ENCODE results near the gene SOX30.

GRCh38 chr5:157603333-157604190 lies 48.7 kb downstream of the SOX30 start:
- no peak for TF ChIP-seq CTCF (IDR thresholded peaks at IDR 0.05)
- no peak for TF ChIP-seq EZH2 (IDR thresholded peaks at IDR 0.05)
